CD4-positive, CD25-positive, alpha-beta regulatory T cell (primary cell): ENCODE data around the gene TMSB4X. TPM values are rescaled to one million over a fixed set of nuclear protein-coding genes. Genes with fewer than 3 reads are reported as not detected.
A peak's percentile ranks its signal among the peaks of the same experiment; 100 is the strongest.
"Not testable (repeated sequence)": the region's sequence is repeated elsewhere in the genome, so short reads cannot be mapped to it uniquely, and the experiment has no call there.

ENCODE experiments used
- ATAC-seq, 2 donors: fragments of 150-1000 bp; cut with Tn5 transposase; one replicate each; pipeline ENCODE4 v1.10.0; 2021; ENCODE audit warnings: low read depth in 2 of 2, moderate number of reproducible peaks in 2 of 2, moderate library complexity in 1 of 2
- DNase-seq, 3 donors: peaks; one replicate each; pipeline versions ENCODE4 v3.0.0 to v3.0.0-alpha.2; 2012 to 2022; ENCODE audit warnings: mixed read lengths in 1 of 3
- H3K27ac ChIP-seq: one replicate; pipeline ENCODE4 v1.7.0; 2013; ENCODE audit warnings: mild to moderate bottlenecking, low read length; ENCODE audit not compliant: insufficient read depth, poor library complexity, severe bottlenecking
- H3K27me3 ChIP-seq: one replicate; pipeline ENCODE4 v1.7.0; 2013; ENCODE audit warnings: low read length; ENCODE audit not compliant: control insufficient read depth, insufficient read depth
- H3K36me3 ChIP-seq: one replicate; pipeline ENCODE4 v1.7.0; 2013; ENCODE audit warnings: mild to moderate bottlenecking, low read length, moderate library complexity; ENCODE audit not compliant: control insufficient read depth, insufficient read depth
- H3K4me1 ChIP-seq: 2 replicates; pipeline ENCODE4 v1.7.0; 2013; ENCODE audit warnings: mild to moderate bottlenecking, low read length; ENCODE audit not compliant: insufficient read depth, control insufficient read depth, poor library complexity, severe bottlenecking
- H3K4me3 ChIP-seq: one replicate; pipeline ENCODE4 v1.7.0; 2013; ENCODE audit warnings: low read depth, mild to moderate bottlenecking, low read length, moderate library complexity
- H3K9me3 ChIP-seq, 2 experiments: 1 replicate in 1 of 2; 2 replicates in 1 of 2; pipeline ENCODE4 v1.7.0; 2013; ENCODE audit warnings: low read length in 2 of 2, mild to moderate bottlenecking in 1 of 2, moderate library complexity in 1 of 2; ENCODE audit not compliant: control insufficient read depth in 2 of 2
- H3K27ac Mint-ChIP-seq, 3 donors: one replicate each; pipeline ENCODE4 v1.8.0; 2020 to 2022; ENCODE audit warnings: mild to moderate bottlenecking in 3 of 3, mixed read lengths in 3 of 3, moderate library complexity in 2 of 3
- H3K27me3 Mint-ChIP-seq: one replicate; pipeline ENCODE4 v1.8.0; 2022; ENCODE audit warnings: mild to moderate bottlenecking, mixed read lengths
- H3K36me3 Mint-ChIP-seq: one replicate; pipeline ENCODE4 v1.8.0; 2020; ENCODE audit warnings: mixed read lengths
- H3K4me1 Mint-ChIP-seq, 4 donors: one replicate each; pipeline ENCODE4 v1.8.0; 2020 to 2022; ENCODE audit warnings: mixed read lengths in 4 of 4, mild to moderate bottlenecking in 1 of 4
- H3K4me3 Mint-ChIP-seq, 4 donors: one replicate each; pipeline ENCODE4 v1.8.0; 2020 to 2022; ENCODE audit warnings: mild to moderate bottlenecking in 4 of 4, mixed read lengths in 4 of 4, moderate library complexity in 3 of 4
- H3K9me3 Mint-ChIP-seq, 7 donors: one replicate each; pipeline ENCODE4 v1.8.0; 2020 to 2022; ENCODE audit warnings: mixed read lengths in 7 of 7, mild to moderate bottlenecking in 3 of 7, moderate library complexity in 2 of 7
- polyA plus RNA-seq, 4 donors: library from polyadenylated mRNA; unstranded; fragments of 300-500 nt; fragmentation: Illumina TruSeq; gene quantifications; one replicate each; pipeline ENCODE4 v1.2.3, GENCODE V29; 2021
- total RNA-seq: library from RNA; stranded (reverse); gene quantifications from one replicate; pipeline ENCODE4 v1.2.3, GENCODE V29; 2022

TMSB4X gene
- total and polyA plus RNA-seq, 5 donors from 2014 or later = 6,725 to 36,942 (median 34,427) TPM

GRCh38 chrX:12978205-12979025, 3.5 kb downstream of the TMSB4X start:
- Mint-ChIP-seq H3K27ac (peak overlapping the region; percentile 90 to 100 (median 95)), H3K4me1 (peaks cover 14 to 69% (median 24%) of the 10 kb centered on the region in 4 donors), H3K9me3 (peaks cover 0 to 7% (median 0%) of the 10 kb centered on the region in 7 donors), H3K27me3 (peaks cover 7% of the 10 kb centered on the region), H3K4me3 (peak overlapping the region; percentile 95 to 100 (median 97)), H3K36me3 (peaks cover 21% of the 10 kb centered on the region)
- H3K36me3 ChIP-seq = peaks cover 16% of the 10 kb centered on the region
- H3K4me1 ChIP-seq = peaks cover 56% of the 10 kb centered on the region
- no peaks in the 10 kb centered on the region for H3K27me3 ChIP-seq
- H3K27ac ChIP-seq = peak overlapping the region; percentile 85
- H3K9me3 ChIP-seq = no peaks in the 10 kb centered on the region
- ATAC-seq = peak; percentile 70 to 73
- peak overlapping the region; percentile 98 for H3K4me3 ChIP-seq
- peak; percentile 58 to 94 (median 84) for DNase-seq

DNA sequence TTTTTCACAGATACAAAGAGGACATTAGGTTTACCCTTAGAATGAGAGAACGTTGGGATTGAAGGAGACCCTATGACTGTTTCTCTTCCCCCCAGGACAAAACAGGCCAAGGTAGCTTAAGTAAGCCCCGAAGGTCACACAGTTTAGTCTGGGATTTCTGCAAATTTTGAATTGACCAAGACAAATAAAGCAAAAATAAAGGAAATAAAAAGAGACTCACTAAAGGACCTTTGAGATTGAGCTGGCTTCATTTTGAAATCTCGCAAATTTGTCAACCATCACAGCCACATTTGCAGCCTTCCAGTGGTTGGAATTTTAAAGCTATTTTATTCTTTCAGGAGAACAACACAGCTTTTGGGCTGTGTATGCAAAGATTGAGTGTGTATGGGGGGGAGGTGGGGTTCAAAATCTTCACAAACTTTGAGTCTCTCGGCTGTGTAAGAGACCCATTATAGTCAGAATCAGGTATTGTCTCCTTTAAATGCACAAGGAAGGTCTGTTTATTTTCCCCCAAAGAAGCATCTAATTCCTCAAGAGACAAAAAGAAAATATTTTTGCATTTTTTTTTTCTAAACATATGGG, 4.2 kb downstream of the TMSB4X start:
- H3K27ac ChIP-seq = peak overlapping the region; percentile 85
- Mint-ChIP-seq H3K27ac (peak overlapping the region; percentile 90 to 100 (median 95)), H3K27me3 (peaks cover 7% of the 10 kb centered on the region), H3K36me3 (peaks cover 21% of the 10 kb centered on the region), H3K4me3 (peak overlapping the region; percentile 95 to 100 (median 97)), H3K9me3 (peaks cover 0 to 7% (median 0%) of the 10 kb centered on the region in 7 donors), H3K4me1 (peaks cover 14 to 76% (median 32%) of the 10 kb centered on the region in 4 donors)
- DNase-seq = no peak
- peaks cover 16% of the 10 kb centered on the region for H3K36me3 ChIP-seq
- peaks cover 63% of the 10 kb centered on the region for H3K4me1 ChIP-seq
- H3K27me3 ChIP-seq = no peaks in the 10 kb centered on the region
- H3K4me3 ChIP-seq = peak overlapping the region; percentile 98
- H3K9me3 ChIP-seq = no peaks in the 10 kb centered on the region
- no peak for ATAC-seq

- no peak for ATAC-seq
- H3K9me3 ChIP-seq = no peaks in the 10 kb centered on the region
- H3K4me3 ChIP-seq = peak overlapping the region; percentile 98
- H3K36me3 Mint-ChIP-seq = peaks cover 21% of the 10 kb centered on the region
- peak overlapping the region; percentile 95 to 100 (median 97) for H3K4me3 Mint-ChIP-seq
- no peaks in the 10 kb centered on the region for H3K27me3 ChIP-seq
- peaks cover 14 to 81% (median 36%) of the 10 kb centered on the region in 4 donors for H3K4me1 Mint-ChIP-seq
- peak overlapping the region; percentile 90 to 100 (median 95) for H3K27ac Mint-ChIP-seq
- H3K9me3 Mint-ChIP-seq = peaks cover 0 to 7% (median 0%) of the 10 kb centered on the region in 7 donors
- peak overlapping the region; percentile 85 for H3K27ac ChIP-seq
- peaks cover 68% of the 10 kb centered on the region for H3K4me1 ChIP-seq
- peaks cover 16% of the 10 kb centered on the region for H3K36me3 ChIP-seq
- DNase-seq = peak in 1 of 3 donors; percentile 37
- H3K27me3 Mint-ChIP-seq = peaks cover 7% of the 10 kb centered on the region
These were observed 4.7 kb downstream of the TMSB4X start for GRCh38 chrX:12979616-12980015.

GRCh38 chrX:12980039-12980438, 5.1 kb downstream of the TMSB4X start:
- Histone ChIP-seq H3K27ac (peak overlapping the region; percentile 85), H3K4me1 (peaks cover 73% of the 10 kb centered on the region), H3K4me3 (peak overlapping the region; percentile 98), H3K36me3 (peaks cover 16% of the 10 kb centered on the region)
- H3K9me3 ChIP-seq, ATAC-seq, H3K27me3 Mint-ChIP-seq, H3K9me3 Mint-ChIP-seq, H3K27me3 ChIP-seq: not testable (repeated sequence)
- Mint-ChIP-seq H3K4me3 (peak overlapping the region; percentile 95 to 100 (median 97)), H3K4me1 (peaks cover 14 to 85% (median 40%) of the 10 kb centered on the region in 4 donors), H3K36me3 (peaks cover 21% of the 10 kb centered on the region), H3K27ac (peak overlapping the region; percentile 90 to 100 (median 95))
- DNase-seq = peak in 1 of 3 donors; percentile 14

DNA sequence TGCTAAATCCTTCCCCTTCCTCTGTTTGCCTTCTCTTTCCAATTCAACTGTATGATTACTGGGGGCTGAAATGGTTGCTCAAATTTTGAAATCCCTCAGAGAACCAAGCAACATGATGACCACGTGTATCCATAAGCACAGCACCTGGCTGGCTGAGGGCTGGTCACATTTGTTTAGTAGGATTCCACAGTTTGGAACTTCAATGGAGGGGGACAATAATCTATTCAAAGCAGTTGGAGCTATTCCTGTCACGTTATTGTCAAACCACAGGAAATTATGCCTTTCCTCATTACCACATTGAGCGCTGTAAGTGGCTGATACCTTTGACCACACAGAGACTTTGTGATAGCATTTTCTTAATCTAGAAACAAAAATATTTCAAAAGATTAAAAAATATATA, 7.0 kb downstream of the TMSB4X start:
- Mint-ChIP-seq H3K36me3 (peaks cover 10% of the 10 kb centered on the region), H3K4me3 (peak overlapping the region; percentile 13 to 78 (median 48)), H3K4me1 (peaks cover 22 to 91% (median 48%) of the 10 kb centered on the region in 4 donors), H3K27me3 (no peaks in the 10 kb centered on the region), H3K27ac (peak overlapping the region; percentile 72 to 90 (median 79)), H3K9me3 (no peaks in the 10 kb centered on the region)
- peaks cover 86% of the 10 kb centered on the region for H3K4me1 ChIP-seq
- no peaks in the 10 kb centered on the region for H3K9me3 ChIP-seq
- DNase-seq (peak in 1 of 3 donors; percentile 16), ATAC-seq (no peak)
- H3K4me3 ChIP-seq = peak overlapping the region; percentile 44
- H3K27ac ChIP-seq = peak overlapping the region; percentile 85
- no peaks in the 10 kb centered on the region for H3K27me3 ChIP-seq
- H3K36me3 ChIP-seq = peaks cover 8% of the 10 kb centered on the region

DNA sequence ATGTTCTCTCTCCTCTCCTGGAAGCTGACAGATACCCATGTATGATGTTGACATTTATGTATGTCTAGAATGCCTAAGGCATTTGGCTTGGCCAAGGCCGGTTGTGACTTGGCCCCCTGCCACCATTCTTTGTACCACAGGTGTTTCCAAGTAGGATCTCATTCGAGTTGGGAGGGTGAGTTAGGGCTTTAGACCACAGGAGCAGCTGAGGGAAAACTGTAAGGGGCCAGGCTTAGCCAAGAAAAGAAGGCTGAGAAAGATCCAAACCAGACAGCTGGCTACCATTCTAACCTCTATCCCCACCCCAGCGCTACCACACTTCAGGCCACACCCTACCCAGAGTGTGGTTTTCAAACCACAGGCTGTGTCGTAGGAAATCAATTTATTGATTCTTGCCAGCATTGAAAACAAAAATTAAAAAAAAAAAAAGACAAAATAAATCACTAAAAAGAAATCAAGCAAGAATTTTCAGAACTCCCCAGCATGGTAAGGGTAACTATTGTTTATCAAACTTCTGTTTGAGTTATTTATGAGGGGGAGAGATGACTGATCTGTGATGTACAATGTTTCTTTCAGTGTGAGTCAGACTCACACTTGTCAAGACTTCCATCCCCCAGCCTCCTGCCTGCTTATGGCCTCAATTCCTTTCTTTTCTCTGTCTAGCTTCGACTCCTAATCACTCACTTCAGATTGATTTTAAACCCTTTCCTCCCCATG, 9.9 kb downstream of the TMSB4X start:
- Mint-ChIP-seq H3K36me3 (no peaks in the 10 kb centered on the region), H3K27ac (peak overlapping the region; percentile 95 to 99 (median 96)), H3K27me3 (no peaks in the 10 kb centered on the region), H3K4me1 (peaks cover 18 to 79% (median 41%) of the 10 kb centered on the region in 4 donors), H3K9me3 (no peaks in the 10 kb centered on the region), H3K4me3 (peak overlapping the region; percentile 11 to 75 (median 60))
- Histone ChIP-seq H3K4me1 (peaks cover 64% of the 10 kb centered on the region), H3K27me3 (no peaks in the 10 kb centered on the region), H3K4me3 (peak overlapping the region; percentile 69), H3K27ac (peak overlapping the region; percentile 71), H3K36me3 (no peaks in the 10 kb centered on the region), H3K9me3 (no peaks in the 10 kb centered on the region)
- ATAC-seq (peak; percentile 87 to 90), DNase-seq (peak; percentile 40 to 88 (median 69))

DNA sequence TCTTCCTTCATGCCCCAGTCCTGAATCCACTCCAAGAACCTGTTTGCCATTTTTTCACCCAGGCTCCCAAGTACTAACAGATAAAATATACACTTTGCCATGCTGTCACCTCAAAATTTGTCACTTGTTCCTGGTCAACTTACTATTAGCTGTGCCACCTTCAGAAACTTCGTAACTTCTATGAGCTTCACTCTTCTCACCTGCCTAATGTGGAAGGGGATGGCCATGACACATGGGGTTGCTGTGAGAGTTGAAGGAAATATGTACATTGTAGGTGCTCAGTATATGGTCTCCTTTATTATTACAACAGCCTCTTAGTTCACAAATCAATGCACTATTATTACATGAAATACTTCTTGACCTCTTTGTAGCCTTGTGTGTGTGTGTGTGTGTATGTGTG, 10.4 kb downstream of the TMSB4X start:
- DNase-seq (no peak), ATAC-seq (no peak)
- H3K27ac ChIP-seq = peak overlapping the region; percentile 71
- peak overlapping the region; percentile 95 to 99 (median 96) for H3K27ac Mint-ChIP-seq
- no peaks in the 10 kb centered on the region for H3K36me3 Mint-ChIP-seq
- peaks cover 17 to 76% (median 39%) of the 10 kb centered on the region in 4 donors for H3K4me1 Mint-ChIP-seq
- peak overlapping the region; percentile 0 to 75 (median 60) for H3K4me3 Mint-ChIP-seq
- H3K4me3 ChIP-seq = peak overlapping the region; percentile 69
- peaks cover 59% of the 10 kb centered on the region for H3K4me1 ChIP-seq
- no peaks in the 10 kb centered on the region for H3K27me3 Mint-ChIP-seq
- no peaks in the 10 kb centered on the region for H3K9me3 ChIP-seq
- H3K36me3 ChIP-seq = no peaks in the 10 kb centered on the region
- H3K27me3 ChIP-seq = no peaks in the 10 kb centered on the region
- H3K9me3 Mint-ChIP-seq = no peaks in the 10 kb centered on the region
